Umbilical cord (tissue), 2 donors: Measurements from ENCODE around the gene MYO18B. TPM values are rescaled to one million over a fixed set of nuclear protein-coding genes. Genes with fewer than 3 reads are reported as not detected.

ENCODE experiments used
- DNase-seq: peaks from one replicate; pipeline ENCODE4 v3.0.0-alpha.2; 2015; ENCODE audit warnings: low spot score
- total RNA-seq: library from RNA; depleted of rRNA; stranded (reverse); fragments of >200 nt; gene quantifications from one replicate; pipeline ENCODE4 v1.2.3, GENCODE V29; 2014; ENCODE audit warnings: low replicate concordance; ENCODE audit not compliant: insufficient read depth

The MYO18B gene
- total RNA-seq, 1 donor from 2014 or later: 7.9 TPM

- no peak for DNase-seq
Measured at GRCh38 chr22:25711491-25711890, 30.5 kb upstream of the MYO18B start.

- no peak for DNase-seq
Measured at GRCh38 chr22:25712661-25713400, 29.2 kb upstream of the MYO18B start.

DNA sequence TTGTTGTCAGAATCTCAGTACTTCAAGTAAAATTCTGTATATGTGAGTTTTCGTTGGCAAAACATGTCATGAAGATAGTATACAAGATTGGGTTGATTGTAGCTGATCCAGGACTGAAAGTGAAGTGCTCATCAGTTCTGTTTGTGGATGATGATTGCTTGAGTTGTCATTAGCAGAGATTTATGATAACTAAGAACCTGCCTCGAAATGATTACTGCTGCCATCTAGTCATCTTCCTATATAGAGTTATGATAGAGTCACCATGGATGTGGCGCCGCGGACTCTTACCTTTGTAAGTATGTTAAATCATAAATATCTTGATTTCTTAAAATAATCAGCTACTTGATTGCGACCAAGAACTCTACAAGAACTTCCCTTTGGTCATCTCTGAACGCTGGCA, 27.9 kb upstream of the MYO18B start:
- no peak for DNase-seq

- DNase-seq: no peak
Measured at GRCh38 chr22:25714739-25715138, 27.2 kb upstream of the MYO18B start.

DNA sequence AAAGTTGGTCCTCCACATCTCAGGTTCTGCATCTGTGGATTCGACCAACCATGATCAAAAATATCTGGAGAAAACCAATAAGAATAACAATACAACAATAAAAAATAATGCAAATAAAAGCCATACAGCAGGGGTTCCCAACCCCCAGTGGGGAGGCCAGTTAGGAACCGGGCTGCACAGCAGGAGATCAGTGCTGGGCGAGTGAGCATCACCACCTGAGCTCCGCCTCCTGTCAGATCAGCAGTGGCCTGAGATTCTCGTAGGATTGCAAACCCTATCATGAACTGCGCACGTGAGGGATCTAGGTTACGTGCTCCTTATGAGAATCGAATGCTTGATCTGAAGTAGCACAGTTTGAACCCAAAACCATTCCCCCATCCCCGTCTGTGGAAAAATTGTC, 25.4 kb upstream of the MYO18B start:
- DNase-seq: no peak

DNA sequence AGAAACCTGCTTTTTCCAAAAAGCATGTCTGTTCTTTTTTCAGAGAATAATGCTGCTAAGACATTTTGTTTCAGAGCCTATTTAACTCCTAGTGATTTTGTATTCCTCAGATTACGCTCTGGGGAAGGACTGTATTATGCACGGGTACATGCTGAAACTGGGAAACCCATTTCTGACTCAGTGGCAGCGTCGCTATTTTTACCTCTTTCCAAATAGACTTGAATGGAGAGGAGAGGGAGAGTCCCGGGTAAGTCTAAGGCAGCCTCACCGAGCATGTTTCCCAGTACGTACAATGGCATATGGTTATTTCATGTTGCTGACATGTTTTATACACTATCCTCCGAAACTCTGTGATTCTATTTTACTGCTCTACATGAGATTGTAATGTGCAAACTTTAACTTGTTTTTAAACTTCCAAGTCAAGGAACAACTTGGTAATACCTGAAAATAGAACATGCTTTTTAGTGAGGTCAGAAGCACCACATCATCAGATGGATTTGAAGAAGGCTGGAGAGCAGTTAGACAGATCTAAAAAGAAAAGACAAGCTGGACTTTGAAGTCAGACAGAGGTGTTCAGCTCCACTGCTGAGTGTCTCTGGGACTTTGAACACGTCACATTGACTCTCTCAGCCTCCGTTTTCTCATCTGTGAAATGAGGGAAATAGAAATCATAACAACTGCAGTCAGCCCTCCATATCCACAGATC, 23.7 kb upstream of the MYO18B start:
- DNase-seq: peak; percentile 52

GRCh38 chr22:25722223-25722622, 19.8 kb upstream of the MYO18B start:
- no peak for DNase-seq

DNA sequence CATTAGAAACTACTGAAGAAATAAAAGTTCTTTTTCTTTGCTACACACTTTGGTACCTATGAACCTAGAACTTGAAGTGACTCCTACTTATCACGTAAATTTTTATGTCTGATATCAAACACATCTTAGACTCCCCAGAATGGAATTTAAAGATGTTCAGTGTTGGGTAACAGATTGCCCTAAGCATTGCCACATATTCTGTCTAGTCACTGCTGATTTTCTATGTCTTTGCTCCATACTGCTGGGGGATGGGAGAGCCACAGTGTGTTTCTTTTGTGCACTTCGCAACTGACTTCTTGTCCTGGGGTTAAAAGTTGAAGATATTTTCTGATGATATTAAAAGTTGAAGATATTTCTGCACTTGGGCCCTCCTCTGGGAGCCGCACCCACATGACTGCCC, 19.4 kb upstream of the MYO18B start:
- no peak for DNase-seq

DNA sequence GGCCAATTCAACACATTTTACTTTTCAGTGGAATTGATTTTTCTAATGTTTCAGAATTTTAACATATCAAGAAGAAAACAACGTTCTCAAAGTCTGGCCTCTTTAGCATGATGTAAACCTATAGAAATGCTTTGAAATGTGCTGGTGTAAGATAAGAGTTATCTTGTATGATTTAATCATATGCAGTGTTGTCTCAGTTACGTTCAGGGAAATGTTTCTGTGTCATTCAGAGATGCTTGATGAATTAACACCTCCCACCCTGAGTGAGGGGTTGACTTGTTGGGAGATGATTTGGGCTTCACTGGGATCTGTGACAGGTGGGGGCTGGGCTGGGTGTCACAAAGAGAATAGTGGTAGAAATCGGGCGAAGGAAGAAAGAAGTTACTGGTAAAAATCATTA, 15.7 kb upstream of the MYO18B start:
- peak; percentile 41 for DNase-seq

- DNase-seq: no peak
Measured at GRCh38 chr22:25728071-25728470, 13.9 kb upstream of the MYO18B start.

DNA sequence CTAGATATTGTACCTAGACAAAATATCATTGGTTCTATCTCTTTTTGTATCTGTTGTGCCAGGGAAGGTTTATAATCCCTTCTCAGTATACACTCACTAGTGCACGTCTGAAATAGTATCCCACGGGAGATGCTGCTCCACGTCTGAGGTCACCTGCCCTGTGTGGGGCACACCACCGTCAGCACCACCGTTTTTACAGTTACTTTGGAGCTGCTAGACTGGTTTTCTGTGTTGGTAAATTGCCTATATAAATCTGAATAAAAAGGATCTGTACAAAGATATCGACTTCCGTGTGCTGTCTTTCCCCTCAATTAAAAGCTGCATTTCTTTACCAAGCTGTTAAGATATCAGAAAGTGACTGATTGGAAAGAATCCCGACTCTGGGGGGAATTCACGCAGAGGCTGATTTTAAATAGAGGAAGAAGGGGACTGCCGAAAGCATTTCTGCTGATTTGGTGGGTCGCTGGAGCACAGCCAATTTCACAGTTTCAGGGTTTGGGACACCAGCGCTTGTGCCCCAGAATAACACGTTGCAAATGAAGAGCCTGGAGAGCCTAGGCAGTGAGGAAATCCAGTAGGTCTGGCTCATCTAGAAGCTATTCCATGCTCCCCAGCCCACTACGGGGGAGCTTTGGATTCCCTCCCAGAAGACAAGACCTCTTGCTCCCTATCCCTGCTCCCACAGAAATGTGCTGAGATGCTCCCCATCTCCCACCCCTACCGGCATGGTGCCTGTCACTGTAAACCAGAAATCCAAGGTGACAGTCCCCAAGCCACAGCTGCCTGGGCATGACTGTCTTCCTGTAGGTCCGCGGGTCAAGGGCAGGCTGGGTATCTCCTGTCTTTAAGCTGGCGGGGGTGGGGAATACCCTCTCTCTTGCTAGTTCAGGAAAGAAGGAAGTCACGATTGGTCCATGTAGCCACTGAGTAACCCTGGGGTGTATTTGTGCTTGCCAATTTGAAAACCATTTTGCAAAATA, 12.7 kb upstream of the MYO18B start:
- DNase-seq: no peak

- no peak for DNase-seq
Measured at GRCh38 chr22:25735650-25736049, 6.3 kb upstream of the MYO18B start.

DNA sequence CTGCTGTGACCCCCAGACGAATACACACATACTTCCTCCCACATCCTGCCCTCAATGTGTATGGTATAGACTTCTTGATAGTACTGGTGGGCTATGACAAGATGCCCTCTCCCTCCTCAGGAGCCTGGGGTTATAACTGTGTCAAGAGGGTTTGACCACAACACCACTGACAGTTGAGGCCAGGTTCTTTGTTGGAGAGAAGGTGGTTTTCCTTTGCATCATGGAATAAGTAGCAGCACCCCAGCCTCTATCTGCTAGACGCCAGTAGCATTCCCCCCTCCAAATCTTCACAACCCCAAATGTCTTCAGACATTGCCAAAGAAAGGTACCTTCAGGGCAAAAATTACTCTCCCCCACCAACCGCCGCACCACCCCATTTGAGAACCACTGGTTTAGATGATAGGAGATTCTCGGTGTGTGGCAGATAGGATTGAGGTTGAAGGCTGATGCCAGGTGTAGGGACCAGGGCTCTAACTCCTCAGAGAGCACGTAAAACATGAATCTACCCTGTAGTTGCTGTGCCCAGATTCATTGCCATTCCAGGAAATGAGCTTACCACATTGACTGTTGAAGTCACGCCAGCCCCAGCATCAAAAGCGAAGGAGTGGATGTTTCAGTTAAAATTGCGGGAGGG, 5.5 kb upstream of the MYO18B start:
- no peak for DNase-seq

DNA sequence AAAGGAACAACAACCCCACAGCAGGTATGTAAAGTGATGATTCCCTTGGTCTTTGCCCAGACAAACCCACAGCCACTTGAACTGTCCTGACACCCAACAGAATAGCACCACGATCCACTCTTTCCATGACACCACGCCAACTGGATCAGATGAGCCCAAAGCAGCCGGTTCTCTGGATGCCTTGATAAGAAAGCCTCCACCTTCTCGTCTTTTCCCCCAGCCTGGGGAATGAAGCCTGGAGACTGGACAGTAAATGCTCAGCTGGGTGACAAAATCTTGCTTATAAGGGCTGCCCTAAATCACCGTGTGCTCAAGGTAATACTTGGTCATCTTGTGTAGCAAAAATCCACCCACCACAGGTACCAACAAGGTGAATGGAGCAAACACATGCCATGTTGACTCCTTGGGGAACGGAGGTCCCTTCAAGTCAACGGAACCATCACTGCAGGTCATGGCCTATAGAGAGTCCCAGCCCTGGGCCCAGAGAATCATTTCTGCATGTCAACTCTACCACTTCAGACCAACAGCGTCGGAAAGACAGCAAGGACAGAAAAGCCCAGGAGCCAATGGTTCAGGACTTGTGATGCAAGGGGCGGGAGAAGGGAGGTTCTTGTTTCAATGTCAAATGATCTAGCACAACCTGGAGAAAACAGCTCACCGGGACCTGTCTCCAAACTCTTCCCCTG, 2.2 kb upstream of the MYO18B start:
- DNase-seq: no peak

DNA sequence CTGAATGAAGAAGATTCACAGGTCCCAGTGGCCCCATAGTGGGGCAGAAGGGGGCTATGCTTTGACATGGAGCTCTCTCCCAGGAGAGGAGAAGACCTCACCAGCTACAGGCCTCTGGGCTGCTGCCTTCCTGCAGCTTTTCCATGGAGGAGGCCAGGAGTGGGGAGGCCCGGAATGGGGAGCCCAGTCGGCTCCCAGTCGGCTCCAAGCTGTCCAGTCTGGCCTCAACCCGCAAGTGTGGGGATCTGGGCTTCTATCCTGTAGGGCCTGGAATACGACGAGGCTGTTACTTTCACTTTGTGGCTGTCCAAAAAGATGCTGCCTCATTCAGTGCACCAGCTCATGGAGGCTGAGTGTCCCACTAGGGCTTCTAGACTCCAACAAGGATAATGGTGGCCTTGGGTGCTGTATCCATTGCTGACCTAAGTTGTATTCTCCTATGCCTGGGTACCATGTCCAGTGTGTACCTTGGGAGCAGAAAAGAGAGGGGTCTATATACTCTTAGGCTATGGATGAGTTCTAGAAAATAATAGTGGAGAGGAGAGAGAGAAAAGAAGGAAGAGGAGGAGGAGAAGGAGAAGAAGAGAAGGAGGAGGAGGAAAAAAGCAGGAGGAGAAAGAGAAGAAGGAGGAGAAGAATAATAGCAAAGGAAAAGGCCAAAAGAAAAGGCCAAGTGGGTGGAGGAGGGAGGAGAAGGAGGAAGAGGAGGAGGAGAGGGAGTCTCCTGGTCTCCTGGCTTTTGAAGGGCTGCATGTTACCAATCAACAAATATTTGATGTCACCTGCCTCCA, 1.1 kb downstream of the MYO18B start:
- DNase-seq: no peak

- DNase-seq: no peak
Measured at GRCh38 chr22:25744694-25745093, 2.7 kb downstream of the MYO18B start.

GRCh38 chr22:25745341-25746011, 3.5 kb downstream of the MYO18B start:
- peak; percentile 55 for DNase-seq

DNA sequence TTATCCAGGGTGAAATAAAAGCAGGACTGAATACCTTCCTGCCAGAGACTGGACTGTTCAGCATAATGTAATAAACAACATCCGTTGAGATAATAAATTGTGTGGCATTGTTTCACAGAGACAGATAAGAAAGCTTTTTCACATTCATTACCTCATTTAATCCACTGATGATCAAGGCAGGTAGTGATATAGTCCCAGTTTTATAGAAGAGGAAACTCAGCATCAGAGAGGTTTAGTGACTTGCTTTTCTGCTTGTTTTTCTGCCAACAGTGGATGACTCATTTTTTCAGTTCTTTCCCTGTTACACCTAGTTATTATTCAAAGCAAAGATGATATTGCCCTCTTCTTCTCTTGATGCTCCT, 4.0 kb downstream of the MYO18B start:
- no peak for DNase-seq

DNA sequence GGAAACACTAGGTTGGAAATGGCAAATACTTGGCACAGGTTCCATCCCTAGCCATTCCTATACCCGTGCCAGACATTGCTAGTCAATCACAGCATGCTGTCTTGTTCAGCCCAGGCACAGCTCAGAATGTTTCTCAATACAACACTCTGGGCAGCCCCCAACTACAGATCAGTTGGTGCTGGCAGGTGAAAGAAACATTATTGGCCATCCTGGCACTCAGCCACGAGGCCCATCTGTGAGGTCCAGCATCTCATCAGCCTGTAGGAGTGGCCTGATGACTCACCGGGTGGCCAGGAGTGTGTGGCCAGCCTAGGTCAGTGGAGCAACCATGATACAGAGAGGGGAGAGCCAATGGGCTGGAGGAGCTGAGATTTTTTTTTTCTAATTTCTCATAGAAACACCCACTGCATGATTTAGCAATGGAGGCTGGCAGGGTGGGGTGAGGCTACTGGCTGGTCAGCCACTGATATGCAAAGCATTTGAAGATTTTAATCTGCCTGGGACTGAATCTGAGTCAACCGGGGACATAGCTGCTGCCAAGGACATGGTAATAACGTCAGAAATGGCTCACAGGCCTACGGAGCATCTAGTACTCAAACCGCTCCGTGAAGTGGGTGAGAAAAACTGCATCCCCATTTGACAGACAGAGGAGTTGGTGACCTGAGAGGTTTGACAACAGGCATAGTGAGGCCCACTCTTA, 5.4 kb downstream of the MYO18B start:
- DNase-seq: peak; percentile 57
